K562 (cell line): ENCODE data around the gene NEMP2. TPM values are rescaled to one million over a fixed set of nuclear protein-coding genes. Genes with fewer than 3 reads are reported as not detected.

Source experiments
- ATAC-seq: fragments of 200-7000 bp; cut with Tn5 transposase; 3 replicates; pipeline ENCODE4 v1.9.1; 2020; ENCODE audit warnings: moderate library complexity
- BruUV-seq: library from RNA; stranded (reverse); fragments of 400-500 nt; replicated peaks from 2 replicates; lab custom pipeline; 2021; lab: Mats Ljungman, UMichigan
- CTCF ChIA-PET: fragments of 300-600 bp; formaldehyde crosslinking; extraction: SDS; loops from one replicate; lab custom pipeline; 2021; ENCODE audit warnings: low intra/inter-chr PET ratio; lab: Yijun Ruan, JAX
- POLR2A ChIA-PET: fragments of 300-600, 350-650 bp; sonication (Branson Sonifier 250); formaldehyde crosslinking; extraction: SDS; loops from one replicate; lab custom pipeline; 2021; ENCODE audit warnings: antibody characterized with exemption, inconsistent platforms; lab: Yijun Ruan, JAX
- DNase-seq, 4 experiments: peaks; one replicate each; pipeline versions ENCODE4 v3.0.0 to v3.0.0-alpha.2; 2011 to 2018; ENCODE audit warnings: low spot score in 3 of 4, mixed read lengths in 3 of 4; ENCODE audit errors: extremely low read depth in 1 of 4
- FAIRE-seq: peaks from 2 replicates; lab custom pipeline; 2011; peaks lifted over from hg19 to GRCh38; lab: Jason Lieb, UNC
- H2AFZ ChIP-seq: 2 replicates; pipeline ENCODE4 v1.6.0; 2011; ENCODE audit warnings: low read depth, low read length, control low read depth, inconsistent platforms
- H3K27ac ChIP-seq: fragments of 200-600 bp; 3 replicates; pipeline ENCODE4 v1.8.0; 2011; ENCODE audit warnings: low read depth, mild to moderate bottlenecking, control low read depth, inconsistent platforms, low read length, moderate library complexity, mixed read lengths; ENCODE audit errors: extremely low read depth
- H3K27me3 ChIP-seq, 2 experiments: fragments of 300-600 bp in 1 of 2; 2 replicates in 1 of 2; 3 replicates in 1 of 2; pipeline versions ENCODE4 v1.6.0 to v1.8.0; 2011; ENCODE audit warnings: inconsistent platforms in 2 of 2, low read length in 2 of 2, mild to moderate bottlenecking in 1 of 2, mixed read lengths in 1 of 2, moderate library complexity in 1 of 2; ENCODE audit not compliant: control insufficient read depth in 2 of 2, insufficient read depth in 2 of 2
- H3K36me3 ChIP-seq: fragments of 300-600 bp; 3 replicates; pipeline ENCODE4 v1.8.0; 2011; ENCODE audit warnings: mild to moderate bottlenecking, low read length, inconsistent platforms; ENCODE audit not compliant: control insufficient read depth, insufficient read depth
- H3K4me1 ChIP-seq, 2 experiments: fragments of 200-600 bp in 1 of 2; replicated peaks in 1 of 2; 2 replicates in 1 of 2; 3 replicates in 1 of 2; pipeline versions ENCODE4 v1.5.1 to v1.8.0; 2011; ENCODE audit warnings: inconsistent platforms in 2 of 2, low read length in 2 of 2, mild to moderate bottlenecking in 1 of 2, mixed read lengths in 1 of 2, moderate library complexity in 1 of 2; ENCODE audit not compliant: control insufficient read depth in 2 of 2, insufficient read depth in 2 of 2
- H3K4me2 ChIP-seq: 2 replicates; pipeline ENCODE4 v1.6.1; 2011; ENCODE audit warnings: low read length, control low read depth, inconsistent platforms, mixed read lengths; ENCODE audit not compliant: insufficient read depth
- H3K4me3 ChIP-seq: fragments of 200-600 bp; sonication (generic), shearing (Covaris generic); 2 replicates; pipeline ENCODE4 v1.5.1; 2016; ENCODE audit warnings: control low read depth, inconsistent platforms
- H3K79me2 ChIP-seq: fragments of 200-600 bp; 3 replicates; pipeline ENCODE4 v1.8.0; 2011; ENCODE audit warnings: low read length, inconsistent platforms; ENCODE audit not compliant: control insufficient read depth, insufficient read depth
- H3K9ac ChIP-seq, 2 experiments: 2 replicates each; pipeline versions ENCODE4 v1.6.0 to v1.6.1; 2011; ENCODE audit warnings: low read depth in 2 of 2, low read length in 2 of 2, control low read depth in 1 of 2, inconsistent platforms in 1 of 2, mild to moderate bottlenecking in 1 of 2, mixed read lengths in 1 of 2; ENCODE audit not compliant: insufficient read depth in 1 of 2
- H3K9me1 ChIP-seq: one replicate; pipeline ENCODE4 v1.6.0; 2011; ENCODE audit warnings: inconsistent platforms, mild to moderate bottlenecking, low read length, moderate library complexity; ENCODE audit not compliant: control insufficient read depth, insufficient read depth
- H3K9me3 ChIP-seq: replicated peaks from 2 replicates; pipeline ENCODE4 v1.5.1; 2011; ENCODE audit warnings: low read depth, low read length, inconsistent platforms; ENCODE audit not compliant: control insufficient read depth, insufficient read depth
- H4K20me1 ChIP-seq: replicated peaks from 2 replicates; pipeline ENCODE4 v1.6.1; 2011; ENCODE audit warnings: low read length, inconsistent platforms, mixed read lengths; ENCODE audit not compliant: control insufficient read depth, insufficient read depth
- ATF7 ChIP-seq: fragments of 450-650 bp; IDR thresholded peaks from 2 replicates; pipeline ENCODE4 v1.7.1; 2014; ENCODE audit warnings: mild to moderate bottlenecking, moderate library complexity
- GABPA ChIP-seq: fragments of 200-800 bp; sonication (Bioruptor generic); conservative IDR thresholded peaks from 2 replicates; pipeline ENCODE4 v1.6.1; 2016; ENCODE audit warnings: low read depth, missing genetic modification characterization, missing compliant biosample characterization
- HNRNPK ChIP-seq: fragments of 200-400 bp; formaldehyde crosslinking; IDR thresholded peaks from one replicate; pipeline ENCODE4 v1.6.1; 2018; ENCODE audit warnings: mild to moderate bottlenecking, low read depth, low read length; ENCODE audit not compliant: poor library complexity, severe bottlenecking
- MYNN ChIP-seq, 2 experiments: sonication (generic); formaldehyde crosslinking in 1 of 2; IDR thresholded peaks; 2 replicates each; pipeline versions ENCODE4 v1.5.0 to v1.6.1; 2016 to 2020; ENCODE audit warnings: antibody characterized with exemption in 1 of 2, missing genetic modification reagents in 1 of 2
- SIX5 ChIP-seq, 2 experiments: IDR thresholded peaks; 2 replicates each; pipeline ENCODE4 v1.6.1; 2011; ENCODE audit warnings: low read length in 2 of 2, borderline replicate concordance in 1 of 2, low read depth in 1 of 2, mild to moderate bottlenecking in 1 of 2, moderate library complexity in 1 of 2; ENCODE audit not compliant: insufficient read depth in 1 of 2
- XRCC5 ChIP-seq: fragments of 200-400 bp; formaldehyde crosslinking; IDR thresholded peaks from 2 replicates; pipeline ENCODE4 v1.6.1; 2017; ENCODE audit warnings: low read depth, mild to moderate bottlenecking, low read length
- WGBS: fragments of 100-300 bp; shearing (Covaris generic); methylation state at CpG from one replicate; pipeline ENCODE4 v1.1.6; 2016; ENCODE audit warnings: low coverage, mixed read lengths; ENCODE audit not compliant: insufficient coverage; ENCODE audit errors: missing lambda C conversion rate; 5-methylcytosine and 5-hydroxymethylcytosine counted together
- in situ Hi-C: fragments of 300-500 bp; cut with MboI; formaldehyde crosslinking; loops from 4 replicates; pipeline ENCODE4 v1.15.0; 2018; ENCODE audit warnings: inconsistent platforms, mixed read lengths
- intact Hi-C: fragments of 100-400 bp; cut with micrococcal nuclease; formaldehyde crosslinking; loops from 2 replicates; pipeline ENCODE4 v1.14.2; 2022
- polyA plus RNA-seq, 8 experiments: library from polyadenylated mRNA; depleted of rRNA in 4 of 8; stranded (reverse) in 5 of 8; unstranded in 3 of 8; fragments of >200 nt; fragmentation: Nextera tagmentation in 2 of 8; fragmentation: Illumina TruSeq in 1 of 8; extraction: Ambion mirVana in 2 of 8; extraction: Trizol in 1 of 8; gene quantifications; 2 replicates each; pipeline versions ENCODE4 v1.2.1 to v1.2.3, GENCODE V29; 2011 to 2014; ENCODE audit warnings: inconsistent platforms in 1 of 8, missing spikeins in 1 of 8
- total RNA-seq, 7 experiments: library from RNA; depleted of rRNA in 6 of 7; stranded (reverse); fragments of >200 nt in 6 of 7; fragmentation: Illumina TruSeq in 2 of 7; extraction: Trizol in 2 of 7; gene quantifications; 2 replicates each; pipeline versions ENCODE4 v1.2.1 to v1.2.3, GENCODE V29; 2011 to 2021; ENCODE audit warnings: low replicate concordance in 1 of 7
- TF ChIP-seq, protein P1 (sequence below): fragments of 200-800 bp; sonication (Bioruptor generic); IDR thresholded peaks from 2 replicates; pipeline ENCODE4 v1.6.1; 2017; ENCODE audit warnings: missing genetic modification characterization, missing compliant biosample characterization
- TF ChIP-seq, protein P2 (sequence below), 2 experiments: fragments of 450-650 bp in 1 of 2; sonication (generic) in 1 of 2; formaldehyde crosslinking in 1 of 2; IDR thresholded peaks in 1 of 2; conservative IDR thresholded peaks in 1 of 2; 2 replicates each; pipeline versions ENCODE4 v1.6.1 to v1.8.1; 2016 to 2023; ENCODE audit warnings: mild to moderate bottlenecking in 2 of 2, moderate library complexity in 2 of 2, inconsistent platforms in 1 of 2, missing genetic modification reagents in 1 of 2

Gene NEMP2
- total and polyA plus RNA-seq, 9 of the 15 experiments (the other 6 are each of a cell fraction or from before 2014, with no cell fraction given), result 0.32 to 3.0 (median 1.7) TPM

DNA sequence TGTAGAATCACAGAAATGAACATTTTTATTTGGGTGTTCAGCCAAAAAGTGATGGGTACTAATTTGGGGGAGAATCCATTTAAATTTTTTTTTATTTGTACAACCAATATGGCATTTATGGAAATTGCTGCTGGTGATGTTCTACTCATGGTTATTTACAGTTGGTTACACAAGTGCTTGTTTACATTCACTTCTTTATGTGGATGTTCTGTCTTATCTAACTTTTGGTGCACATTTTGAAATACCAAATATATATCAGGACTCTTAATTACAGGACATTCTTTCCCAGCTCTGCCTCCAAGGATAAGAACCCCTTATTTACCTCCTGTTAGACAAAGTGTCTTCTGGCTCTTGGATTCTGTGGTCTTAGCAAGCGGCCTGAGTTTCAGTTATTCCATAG, 35.2 kb downstream of the NEMP2 start:
- Histone ChIP-seq H3K9me3 (no peaks in the 10 kb centered on the region), H3K27ac (no peak overlapping the region), H4K20me1 (no peaks in the 10 kb centered on the region), H2AFZ (no peak overlapping the region), H3K9ac (no peak overlapping the region), H3K4me2 (no peak overlapping the region), H3K4me1 (peaks cover 4% of the 10 kb centered on the region in 2 experiments; a peak in 2 of 5 replicates), H3K79me2 (no peaks in the 10 kb centered on the region), H3K36me3 (no peaks in the 10 kb centered on the region; the same call in 2 of the 3 replicates), H3K9me1 (no peaks in the 10 kb centered on the region), H3K27me3 (no peaks in the 10 kb centered on the region), H3K4me3 (no peak overlapping the region)
- ChIA-PET POLR2A (no interaction called here), CTCF (no interaction called here)
- in situ Hi-C loops (no loop called here), intact Hi-C loops (loop anchor here (5.0 kb wide), 1 partner anchor 77 kb away; no protein-coding TSS in a partner anchor)
- ATAC-seq (no peak), DNase-seq (no peak), FAIRE-seq (no peak)
- no peak for TF ChIP-seq GABPA (tag)
- 82% methylated on average over 1 of the region's 1 CpG for WGBS
- no TSS peak for BruUV-seq

DNA sequence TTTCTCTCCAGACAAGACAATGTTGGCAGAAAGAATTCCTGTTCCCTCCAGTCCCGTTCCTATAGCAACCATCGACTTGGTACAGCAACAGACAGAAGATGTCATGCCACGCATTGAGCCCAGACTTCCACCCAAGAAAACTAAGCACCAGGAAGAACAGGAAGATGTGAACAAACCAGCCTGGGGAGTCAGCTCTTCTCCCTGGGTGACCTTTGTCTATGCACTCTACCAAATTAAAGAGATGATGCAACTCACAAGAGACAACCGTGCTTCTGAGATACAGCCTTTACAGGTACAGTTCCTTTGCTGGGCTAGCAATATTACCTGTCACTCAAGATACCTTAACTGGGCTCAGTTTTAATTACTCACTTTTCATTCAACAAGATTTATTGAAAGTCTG, 37.1 kb downstream of the NEMP2 start:
- ChIA-PET CTCF (no interaction called here), POLR2A (no interaction called here)
- Histone ChIP-seq H3K9ac (no peak overlapping the region), H3K4me2 (no peak overlapping the region), H3K9me1 (no peaks in the 10 kb centered on the region), H3K9me3 (no peaks in the 10 kb centered on the region), H3K4me1 (peaks cover 4% of the 10 kb centered on the region in 2 experiments; a peak in 2 of 5 replicates), H3K4me3 (no peak overlapping the region), H4K20me1 (no peaks in the 10 kb centered on the region), H3K27ac (no peak overlapping the region), H2AFZ (no peak overlapping the region), H3K79me2 (no peaks in the 10 kb centered on the region), H3K36me3 (no peaks in the 10 kb centered on the region), H3K27me3 (no peaks in the 10 kb centered on the region)
- DNase-seq (peak in 1 of 4 experiments; percentile 8), FAIRE-seq (no peak), ATAC-seq (peak; percentile 85)
- in situ Hi-C loops, result no loop called here
- intact Hi-C loops, result loop anchor here (5.0 kb wide), 1 partner anchor 75 kb away; no protein-coding TSS in a partner anchor
- WGBS, result 65% methylated on average over 2 of the region's 4 CpGs
- BruUV-seq, result no TSS peak
- TF ChIP-seq ATF7 (peak; percentile 35; the same call in 1 of the 2 replicates), XRCC5 (no peak), SIX5 (IDR thresholded peaks at IDR 0.05; ENCODE audit: borderline replicate concordance in 1 of 2, insufficient read depth in 1 of 2, low read depth in 1 of 2, low read length in 2 of 2) (no peak), MYNN (IDR thresholded peaks at IDR 0.05) (no peak), MYNN (CRISPR knock-in tag; IDR thresholded peaks at IDR 0.05) (no peak), HNRNPK (no peak)
- TF ChIP-seq, protein P1, sequence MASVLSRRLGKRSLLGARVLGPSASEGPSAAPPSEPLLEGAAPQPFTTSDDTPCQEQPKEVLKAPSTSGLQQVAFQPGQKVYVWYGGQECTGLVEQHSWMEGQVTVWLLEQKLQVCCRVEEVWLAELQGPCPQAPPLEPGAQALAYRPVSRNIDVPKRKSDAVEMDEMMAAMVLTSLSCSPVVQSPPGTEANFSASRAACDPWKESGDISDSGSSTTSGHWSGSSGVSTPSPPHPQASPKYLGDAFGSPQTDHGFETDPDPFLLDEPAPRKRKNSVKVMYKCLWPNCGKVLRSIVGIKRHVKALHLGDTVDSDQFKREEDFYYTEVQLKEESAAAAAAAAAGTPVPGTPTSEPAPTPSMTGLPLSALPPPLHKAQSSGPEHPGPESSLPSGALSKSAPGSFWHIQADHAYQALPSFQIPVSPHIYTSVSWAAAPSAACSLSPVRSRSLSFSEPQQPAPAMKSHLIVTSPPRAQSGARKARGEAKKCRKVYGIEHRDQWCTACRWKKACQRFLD (CRISPR knock-in tag), result no peak
- TF ChIP-seq, protein P2, sequence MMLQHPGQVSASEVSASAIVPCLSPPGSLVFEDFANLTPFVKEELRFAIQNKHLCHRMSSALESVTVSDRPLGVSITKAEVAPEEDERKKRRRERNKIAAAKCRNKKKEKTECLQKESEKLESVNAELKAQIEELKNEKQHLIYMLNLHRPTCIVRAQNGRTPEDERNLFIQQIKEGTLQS (IDR thresholded peaks at IDR 0.05), result peak; percentile 82
- TF ChIP-seq, protein P2 (CRISPR knock-in tag; conservative IDR thresholded peaks at IDR 0.05), result no peak
